Activated CD4-positive, alpha-beta memory T cell treated with anti-CD3 and anti-CD28 coated beads, Interleukin-2, amount 10 ng/mL, durations not matched to agents 7 days and 5 days (primary cell): Measurements from ENCODE around the gene ID4. TPM values are rescaled to one million over a fixed set of nuclear protein-coding genes. Genes with fewer than 3 reads are reported as not detected.

Experiments used
- CTCF ChIA-PET: fragments of 350-600 bp; sonication (Branson Sonifier 250); formaldehyde crosslinking; loops from one replicate; lab custom pipeline; 2021; ENCODE audit warnings: antibody characterized with exemption, inconsistent platforms; lab: Charles Lee
- POLR2A ChIA-PET: fragments of 350-600 bp; sonication (Branson Sonifier 250); formaldehyde crosslinking; loops from one replicate; lab custom pipeline; 2021; ENCODE audit warnings: antibody characterized with exemption; lab: Charles Lee
- DNase-seq: peaks from one replicate; pipeline ENCODE4 v3.0.0-alpha.2; 2020
- H3K27ac Mint-ChIP-seq: one replicate; pipeline ENCODE4 v1.8.0; 2021; ENCODE audit warnings: mild to moderate bottlenecking, mixed read lengths
- H3K27me3 Mint-ChIP-seq: one replicate; pipeline ENCODE4 v1.8.0; 2021; ENCODE audit warnings: mixed read lengths
- H3K36me3 Mint-ChIP-seq: one replicate; pipeline ENCODE4 v1.8.0; 2021; ENCODE audit warnings: low read depth, mixed read lengths
- H3K4me1 Mint-ChIP-seq: one replicate; pipeline ENCODE4 v1.8.0; 2021; ENCODE audit warnings: mixed read lengths
- H3K4me3 Mint-ChIP-seq: one replicate; pipeline ENCODE4 v1.8.0; 2021; ENCODE audit warnings: mild to moderate bottlenecking, mixed read lengths
- H3K9me3 Mint-ChIP-seq: one replicate; pipeline ENCODE4 v1.8.0; 2021; ENCODE audit warnings: mixed read lengths
- total RNA-seq, 2 experiments: library from RNA; stranded (reverse); gene quantifications; one replicate each; pipeline ENCODE4 v1.2.3, GENCODE V29; 2021

The ID4 gene, protein sequence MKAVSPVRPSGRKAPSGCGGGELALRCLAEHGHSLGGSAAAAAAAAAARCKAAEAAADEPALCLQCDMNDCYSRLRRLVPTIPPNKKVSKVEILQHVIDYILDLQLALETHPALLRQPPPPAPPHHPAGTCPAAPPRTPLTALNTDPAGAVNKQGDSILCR
- not detected for total RNA-seq

DNA sequence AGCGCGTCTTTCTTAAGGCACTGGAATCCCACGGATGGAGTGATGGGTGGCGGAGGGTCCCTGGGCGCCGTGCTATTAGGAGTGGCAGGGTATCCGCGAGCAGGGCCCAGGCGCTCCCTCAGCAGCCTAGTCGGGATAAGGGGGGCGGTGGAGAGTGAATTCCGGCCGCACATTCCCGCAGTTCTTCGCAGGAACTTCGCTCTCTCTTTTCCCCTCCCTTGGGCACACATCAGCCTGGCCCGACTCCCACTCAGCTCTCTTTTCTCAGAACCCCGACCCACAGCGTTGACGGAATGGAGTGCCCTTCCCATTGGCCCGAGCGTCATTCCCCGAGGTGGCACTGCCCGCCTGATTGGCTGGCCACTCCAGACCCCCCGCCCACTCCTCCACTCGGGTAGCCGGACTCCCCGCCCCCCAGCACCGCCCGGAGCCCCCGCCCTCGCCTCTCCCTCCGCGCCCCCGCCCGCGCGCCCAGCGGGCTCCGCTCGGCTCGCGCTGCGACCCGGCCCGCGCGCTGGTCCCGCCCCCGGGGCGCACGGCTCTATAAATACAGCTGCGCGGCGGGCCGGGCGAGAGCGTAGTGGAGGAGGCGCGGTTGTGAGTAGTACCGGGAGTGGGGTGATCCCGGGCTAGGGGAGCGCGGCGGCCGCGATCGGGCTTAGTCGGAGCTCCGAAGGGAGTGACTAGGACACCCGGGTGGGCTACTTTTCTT, at the start of gene ID4:
ID4 (plus strand) TSS at position 572 of the 712 bp plus-strand sequence. CDS start 385 bp downstream, outside the sequence.
- peaks cover 8% of the 10 kb centered on the region for H3K36me3 Mint-ChIP-seq
- POLR2A ChIA-PET, result no interaction called here
- H3K27me3 Mint-ChIP-seq, result peaks cover 43% of the 10 kb centered on the region
- no peak for DNase-seq
- H3K4me1 Mint-ChIP-seq, result peaks cover 6% of the 10 kb centered on the region
- CTCF ChIA-PET, result no interaction called here
- H3K27ac Mint-ChIP-seq, result no peak within 1 kb of the TSS
- H3K9me3 Mint-ChIP-seq, result peaks cover 4% of the 10 kb centered on the region
- peak within 1 kb of the TSS; percentile 35 for H3K4me3 Mint-ChIP-seq

GRCh38 chr6:19788686-19789085, 48.5 kb upstream of the ID4 start:
- DNase-seq, result no peak
- ChIA-PET POLR2A (no interaction called here), CTCF (no interaction called here)
- Mint-ChIP-seq H3K27me3 (no peaks in the 10 kb centered on the region), H3K4me3 (no peak overlapping the region), H3K27ac (no peak overlapping the region), H3K9me3 (no peaks in the 10 kb centered on the region), H3K4me1 (no peaks in the 10 kb centered on the region), H3K36me3 (no peaks in the 10 kb centered on the region)

- Mint-ChIP-seq H3K9me3 (no peaks in the 10 kb centered on the region), H3K27me3 (no peaks in the 10 kb centered on the region), H3K27ac (no peak overlapping the region), H3K4me1 (no peaks in the 10 kb centered on the region), H3K4me3 (no peak overlapping the region), H3K36me3 (no peaks in the 10 kb centered on the region)
- CTCF ChIA-PET, result no interaction called here
- no peak for DNase-seq
- POLR2A ChIA-PET, result no interaction called here
Measured at GRCh38 chr6:19789100-19789803, 47.9 kb upstream of the ID4 start.

- no peak overlapping the region for H3K4me3 Mint-ChIP-seq
- ChIA-PET POLR2A (no interaction called here), CTCF (no interaction called here)
- no peaks in the 10 kb centered on the region for H3K36me3 Mint-ChIP-seq
- H3K4me1 Mint-ChIP-seq, result no peaks in the 10 kb centered on the region
- H3K27me3 Mint-ChIP-seq, result no peaks in the 10 kb centered on the region
- no peak for DNase-seq
- no peaks in the 10 kb centered on the region for H3K9me3 Mint-ChIP-seq
- H3K27ac Mint-ChIP-seq, result no peak overlapping the region
Measured at GRCh38 chr6:19791267-19791666, 45.9 kb upstream of the ID4 start.

DNA sequence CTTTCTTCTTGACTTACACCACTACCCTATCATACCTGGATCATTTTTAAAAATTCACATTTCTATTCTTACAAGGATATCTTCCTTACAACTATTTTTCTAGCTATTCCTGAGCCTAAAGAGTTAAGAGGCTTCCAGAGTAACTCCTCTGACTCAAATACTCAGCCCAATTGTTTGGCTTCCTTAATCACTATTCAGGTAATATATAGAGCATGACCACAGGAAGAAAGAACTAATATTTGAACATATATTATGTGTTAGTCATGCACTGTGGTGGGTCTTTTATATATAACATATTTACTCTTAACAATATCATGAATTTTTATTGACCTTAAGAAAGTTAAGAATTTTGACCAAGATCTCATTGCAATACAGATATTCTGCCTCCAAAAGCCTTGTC, 42.0 kb upstream of the ID4 start:
- Mint-ChIP-seq H3K9me3 (no peaks in the 10 kb centered on the region), H3K4me3 (no peak overlapping the region), H3K36me3 (no peaks in the 10 kb centered on the region), H3K27me3 (no peaks in the 10 kb centered on the region), H3K27ac (no peak overlapping the region), H3K4me1 (no peaks in the 10 kb centered on the region)
- ChIA-PET CTCF (no interaction called here), POLR2A (no interaction called here)
- no peak for DNase-seq

DNA sequence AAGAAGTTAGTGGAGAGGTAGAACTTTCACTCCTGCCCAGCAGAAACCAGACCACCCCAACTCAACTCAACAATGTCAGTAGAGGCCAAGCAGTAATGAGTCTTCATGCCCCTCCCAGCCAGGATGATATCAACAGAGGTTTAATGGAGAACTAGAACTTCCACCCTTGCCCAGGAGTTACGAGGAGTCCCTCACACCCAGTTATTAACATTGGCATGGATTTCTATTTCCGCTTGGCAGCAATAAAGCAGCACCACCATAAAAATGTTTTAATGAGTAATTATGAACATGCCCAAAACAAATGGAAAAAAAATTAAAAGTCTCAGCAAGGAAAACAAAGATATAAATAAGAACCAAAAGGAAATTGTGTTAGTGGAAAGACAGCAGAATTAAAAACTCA, 40.7 kb upstream of the ID4 start:
- ChIA-PET CTCF (no interaction called here), POLR2A (no interaction called here)
- H3K9me3 Mint-ChIP-seq, result no peaks in the 10 kb centered on the region
- DNase-seq, result no peak
- no peak overlapping the region for H3K27ac Mint-ChIP-seq
- no peaks in the 10 kb centered on the region for H3K4me1 Mint-ChIP-seq
- no peaks in the 10 kb centered on the region for H3K36me3 Mint-ChIP-seq
- H3K4me3 Mint-ChIP-seq, result no peak overlapping the region
- H3K27me3 Mint-ChIP-seq, result no peaks in the 10 kb centered on the region

DNA sequence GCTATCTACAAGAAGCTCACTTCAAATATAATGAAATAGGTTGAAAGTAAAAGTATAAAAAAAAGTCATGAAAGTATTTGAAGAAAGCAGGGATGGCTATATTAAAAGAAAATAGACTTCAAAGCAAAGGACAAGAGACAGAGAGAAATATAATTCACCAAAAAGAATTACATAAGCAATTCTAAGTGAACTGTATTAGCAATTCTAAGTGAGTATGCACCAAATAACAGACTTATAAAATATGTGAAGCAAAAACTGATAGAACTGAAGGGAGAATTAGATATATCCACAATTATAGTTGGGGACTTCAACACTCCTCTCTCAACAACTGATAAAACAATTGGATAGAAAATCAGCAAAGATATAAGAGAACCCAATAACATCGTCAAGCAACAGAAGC, 38.8 kb upstream of the ID4 start:
- no peak overlapping the region for H3K4me3 Mint-ChIP-seq
- H3K36me3 Mint-ChIP-seq, result no peaks in the 10 kb centered on the region
- no peak overlapping the region for H3K27ac Mint-ChIP-seq
- H3K9me3 Mint-ChIP-seq, result no peaks in the 10 kb centered on the region
- DNase-seq, result no peak
- ChIA-PET CTCF (no interaction called here), POLR2A (no interaction called here)
- peaks cover 3% of the 10 kb centered on the region for H3K27me3 Mint-ChIP-seq
- no peaks in the 10 kb centered on the region for H3K4me1 Mint-ChIP-seq

- no peak for DNase-seq
- H3K36me3 Mint-ChIP-seq, result no peaks in the 10 kb centered on the region
- H3K4me3 Mint-ChIP-seq, result no peak overlapping the region
- no peak overlapping the region for H3K27ac Mint-ChIP-seq
- no peaks in the 10 kb centered on the region for H3K9me3 Mint-ChIP-seq
- ChIA-PET POLR2A (no interaction called here), CTCF (no interaction called here)
- peaks cover 10% of the 10 kb centered on the region for H3K4me1 Mint-ChIP-seq
- peaks cover 20% of the 10 kb centered on the region for H3K27me3 Mint-ChIP-seq
Measured at GRCh38 chr6:19802656-19803055, 34.5 kb upstream of the ID4 start.

GRCh38 chr6:19803331-19804204, 33.6 kb upstream of the ID4 start:
- DNase-seq, result no peak
- peaks cover 10% of the 10 kb centered on the region for H3K4me1 Mint-ChIP-seq
- H3K27ac Mint-ChIP-seq, result no peak overlapping the region
- H3K4me3 Mint-ChIP-seq, result no peak overlapping the region
- no peaks in the 10 kb centered on the region for H3K9me3 Mint-ChIP-seq
- ChIA-PET POLR2A (no interaction called here), CTCF (no interaction called here)
- no peaks in the 10 kb centered on the region for H3K36me3 Mint-ChIP-seq
- peaks cover 20% of the 10 kb centered on the region for H3K27me3 Mint-ChIP-seq

- Mint-ChIP-seq H3K4me1 (peaks cover 10% of the 10 kb centered on the region), H3K4me3 (peak overlapping the region; percentile 33), H3K27ac (no peak overlapping the region), H3K27me3 (peaks cover 20% of the 10 kb centered on the region), H3K9me3 (no peaks in the 10 kb centered on the region), H3K36me3 (no peaks in the 10 kb centered on the region)
- peak; percentile 67 for DNase-seq
- ChIA-PET CTCF (no interaction called here), POLR2A (no interaction called here)
Measured at GRCh38 chr6:19804205-19805128, 32.7 kb upstream of the ID4 start.

GRCh38 chr6:19805129-19805481, 32.1 kb upstream of the ID4 start:
- ChIA-PET POLR2A (no interaction called here), CTCF (no interaction called here)
- Mint-ChIP-seq H3K4me1 (peaks cover 10% of the 10 kb centered on the region), H3K27ac (no peak overlapping the region), H3K36me3 (no peaks in the 10 kb centered on the region), H3K9me3 (no peaks in the 10 kb centered on the region), H3K27me3 (peaks cover 20% of the 10 kb centered on the region), H3K4me3 (peak overlapping the region; percentile 12)
- no peak for DNase-seq

DNA sequence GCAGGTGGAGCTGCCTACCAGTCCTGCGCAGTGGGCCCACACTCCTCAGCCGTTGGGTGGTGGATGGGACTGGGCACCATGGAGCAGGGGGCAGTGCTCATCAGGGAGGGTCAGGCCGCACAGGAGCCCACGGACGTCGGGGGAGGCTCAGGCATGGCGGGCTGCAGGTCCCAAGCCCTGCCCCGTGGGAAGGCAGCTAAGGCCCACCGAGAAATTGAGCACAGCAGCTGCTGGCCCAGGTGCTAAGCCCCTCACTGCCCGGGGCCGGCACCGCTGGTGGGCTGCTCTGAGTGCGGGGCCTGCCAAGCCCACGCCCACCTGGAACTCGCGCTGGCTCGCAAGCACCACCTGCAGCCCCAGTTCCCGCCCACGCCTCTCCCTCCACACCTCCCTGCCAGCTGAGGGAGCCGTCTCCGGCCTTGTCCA, 30.2 kb upstream of the ID4 start:
- H3K4me1 Mint-ChIP-seq, result peaks cover 10% of the 10 kb centered on the region
- no peak overlapping the region for H3K4me3 Mint-ChIP-seq
- CTCF ChIA-PET, result no interaction called here
- peaks cover 19% of the 10 kb centered on the region for H3K27me3 Mint-ChIP-seq
- no peaks in the 10 kb centered on the region for H3K36me3 Mint-ChIP-seq
- no peaks in the 10 kb centered on the region for H3K9me3 Mint-ChIP-seq
- H3K27ac Mint-ChIP-seq, result no peak overlapping the region
- POLR2A ChIA-PET, result no interaction called here
- no peak for DNase-seq
